Endothelial cell of umbilical vein (primary cell): ENCODE measurements around the gene PDZD4. TPM values are rescaled to one million over a fixed set of nuclear protein-coding genes. Genes with fewer than 3 reads are reported as not detected.

Source experiments
- BruUV-seq: library from RNA; stranded (reverse); fragments of 400-500 nt; replicated peaks from 2 replicates; lab custom pipeline; 2021; lab: Mats Ljungman, UMichigan
- CTCF ChIA-PET: fragments of 300-600, 350-600 bp; sonication (Branson Sonifier 250); formaldehyde crosslinking; loops from one replicate; lab custom pipeline; 2021; ENCODE audit warnings: antibody characterized with exemption, inconsistent platforms; lab: Charles Lee
- POLR2A ChIA-PET: fragments of 300-600, 350-600 bp; sonication (Branson Sonifier 250); formaldehyde crosslinking; loops from one replicate; lab custom pipeline; 2021; ENCODE audit warnings: antibody characterized with exemption, inconsistent platforms; lab: Charles Lee
- DNase-seq: peaks from one replicate; pipeline ENCODE4 v3.0.0-alpha.2; 2011; ENCODE audit warnings: low read depth, low spot score
- FAIRE-seq: peaks from 2 replicates; lab custom pipeline; 2011; peaks lifted over from hg19 to GRCh38; lab: Jason Lieb, UNC
- H2AFZ ChIP-seq: 2 replicates; pipeline ENCODE4 v1.6.0; 2012; ENCODE audit warnings: low read depth, low read length, control low read depth, inconsistent platforms
- H3K27ac ChIP-seq: 2 replicates; pipeline ENCODE4 v1.5.1; 2011; ENCODE audit warnings: low read depth, mild to moderate bottlenecking, control low read depth, low read length, moderate library complexity; ENCODE audit not compliant: insufficient read depth
- H3K27me3 ChIP-seq, 2 experiments: 2 replicates each; pipeline versions ENCODE4 v1.6.0 to v1.6.1; 2011; ENCODE audit warnings: low read length in 2 of 2, mixed read lengths in 1 of 2; ENCODE audit not compliant: control insufficient read depth in 2 of 2, insufficient read depth in 2 of 2
- H3K36me3 ChIP-seq, 2 experiments: 2 replicates in 1 of 2; 3 replicates in 1 of 2; pipeline ENCODE4 v1.5.1; 2011; ENCODE audit warnings: low read length in 2 of 2, mild to moderate bottlenecking in 1 of 2, moderate library complexity in 1 of 2; ENCODE audit not compliant: control insufficient read depth in 2 of 2, insufficient read depth in 2 of 2; ENCODE audit errors: extremely low read depth in 1 of 2
- H3K4me1 ChIP-seq: 3 replicates; pipeline ENCODE4 v1.5.1; 2011; ENCODE audit warnings: mild to moderate bottlenecking, low read length; ENCODE audit not compliant: control insufficient read depth, insufficient read depth; ENCODE audit errors: extremely low read depth
- H3K4me2 ChIP-seq: 2 replicates; pipeline ENCODE4 v1.6.1; 2011; ENCODE audit warnings: low read length, control low read depth, mixed read lengths; ENCODE audit not compliant: insufficient read depth
- H3K4me3 ChIP-seq, 3 experiments: fragments of 200-600 bp in 1 of 3; sonication (generic), shearing (Covaris generic) in 1 of 3; replicated peaks in 1 of 3; 2 replicates each; pipeline ENCODE4 v1.5.1; 2011 to 2016; ENCODE audit warnings: control low read depth in 3 of 3, low read length in 3 of 3, mild to moderate bottlenecking in 2 of 3, inconsistent platforms in 1 of 3, low read depth in 1 of 3, moderate library complexity in 1 of 3; ENCODE audit not compliant: insufficient read depth in 1 of 3
- H3K79me2 ChIP-seq: 2 replicates; pipeline ENCODE4 v1.6.0; 2012; ENCODE audit warnings: low read length, inconsistent platforms; ENCODE audit not compliant: control insufficient read depth, insufficient read depth
- H3K9ac ChIP-seq: replicated peaks from 2 replicates; pipeline ENCODE3; 2011; ENCODE audit warnings: low read length, control low read depth; ENCODE audit not compliant: insufficient read depth; ENCODE audit errors: extremely low read depth
- H3K9me1 ChIP-seq: replicated peaks from 3 replicates; pipeline ENCODE4 v1.6.0; 2011; ENCODE audit warnings: mild to moderate bottlenecking, low read length; ENCODE audit not compliant: control insufficient read depth, insufficient read depth; ENCODE audit errors: extremely low read depth
- H3K9me3 ChIP-seq: replicated peaks from 2 replicates; pipeline ENCODE4 v1.5.1; 2012; ENCODE audit warnings: low read length, inconsistent platforms; ENCODE audit not compliant: control insufficient read depth, insufficient read depth
- H4K20me1 ChIP-seq: replicated peaks from 2 replicates; pipeline ENCODE3; 2011; ENCODE audit warnings: mild to moderate bottlenecking, low read length; ENCODE audit not compliant: control insufficient read depth, insufficient read depth; ENCODE audit errors: extremely low read depth
- EZH2 ChIP-seq: IDR thresholded peaks from 2 replicates; pipeline ENCODE4 v1.6.1; 2012; ENCODE audit warnings: borderline replicate concordance, low read depth, mild to moderate bottlenecking, moderate library complexity, low read length, inconsistent platforms; ENCODE audit not compliant: severe bottlenecking
- FOS ChIP-seq: IDR thresholded peaks from 2 replicates; pipeline ENCODE4 v1.6.1; 2011; ENCODE audit warnings: mild to moderate bottlenecking, low read length, moderate library complexity, borderline replicate concordance; ENCODE audit not compliant: insufficient read depth
- GATA2 ChIP-seq: IDR thresholded peaks from 2 replicates; pipeline ENCODE4 v1.7.0; 2011; ENCODE audit warnings: low read depth, mild to moderate bottlenecking, moderate library complexity, mixed read lengths, low read length; ENCODE audit not compliant: insufficient read length, insufficient read depth
- JUN ChIP-seq: IDR thresholded peaks from 2 replicates; pipeline ENCODE4 v1.6.1; 2011; ENCODE audit warnings: borderline replicate concordance, low read depth; ENCODE audit not compliant: insufficient read length, insufficient read depth
- MAX ChIP-seq: IDR thresholded peaks from 2 replicates; pipeline ENCODE4 v1.6.1; 2011; ENCODE audit not compliant: insufficient read depth, insufficient read length
- MYC ChIP-seq: IDR thresholded peaks from one replicate; pipeline ENCODE4 v1.6.1; 2011; ENCODE audit warnings: mild to moderate bottlenecking, low read depth, low read length
- POLR2A ChIP-seq: IDR thresholded peaks from 2 replicates; pipeline ENCODE4 v1.6.1; 2012; ENCODE audit warnings: low read depth, mild to moderate bottlenecking, control low read depth, low read length
- POLR2AphosphoS5 ChIP-seq: IDR thresholded peaks from 2 replicates; pipeline ENCODE4 v1.6.1; 2012; ENCODE audit warnings: low read depth, mild to moderate bottlenecking, control low read depth, low read length, moderate library complexity; ENCODE audit not compliant: insufficient read depth
- dilution Hi-C: fragments of 300-500 bp; cut with MboI; formaldehyde crosslinking; loops from one replicate; pipeline ENCODE4 v1.15.0; 2019; ENCODE audit warnings: low sequenced_read_pairs; ENCODE audit not compliant: extremely low pct_ligation_motif_present
- intact Hi-C: fragments of 100-400 bp; cut with micrococcal nuclease; formaldehyde crosslinking; loops from one replicate; pipeline ENCODE4 v1.10.0; 2022
- polyA plus RNA-seq, 4 experiments: library from polyadenylated mRNA; depleted of rRNA in 3 of 4; stranded (reverse) in 3 of 4; unstranded in 1 of 4; fragments of >200 nt; gene quantifications; 2 replicates each; pipeline versions ENCODE4 v1.2.1 to v1.2.3, GENCODE V29; 2011 to 2012; ENCODE audit warnings: missing spikeins in 1 of 4
- total RNA-seq: library from RNA; stranded (reverse); gene quantifications from 2 replicates; pipeline ENCODE4 v1.2.3, GENCODE V29; 2021
- TF ChIP-seq, protein P1 (sequence below), 2 donors: IDR thresholded peaks; 1 replicate in 1 of 2; 2 replicates in 1 of 2; pipeline ENCODE4 v1.5.1; 2011; ENCODE audit warnings: low read length in 2 of 2, mild to moderate bottlenecking in 2 of 2, moderate library complexity in 2 of 2, control low read depth in 1 of 2, inconsistent platforms in 1 of 2, low read depth in 1 of 2; ENCODE audit not compliant: insufficient read depth in 1 of 2; ENCODE audit errors: extremely low read depth in 1 of 2

Gene PDZD4
- total and polyA plus RNA-seq, 2 donors (not counting 3 experiments of a cell fraction or from before 2014, with no cell fraction given): 0.07 to 0.09 TPM

GRCh38 chrX:153780678-153781427 lies 49.5 kb downstream of the PDZD4 start, which contains the start of gene SRPK3:
TSS of gene SRPK3 (plus strand) at chrX:153781041. CDS start at chrX:153781087, 46 bp downstream.
- TF ChIP-seq EZH2 (no peak), FOS (no peak), MAX (no peak), POLR2A (no peak), GATA2 (no peak), JUN (no peak), MYC (no peak), POLR2AphosphoS5 (no peak)
- TF ChIP-seq, protein P1, sequence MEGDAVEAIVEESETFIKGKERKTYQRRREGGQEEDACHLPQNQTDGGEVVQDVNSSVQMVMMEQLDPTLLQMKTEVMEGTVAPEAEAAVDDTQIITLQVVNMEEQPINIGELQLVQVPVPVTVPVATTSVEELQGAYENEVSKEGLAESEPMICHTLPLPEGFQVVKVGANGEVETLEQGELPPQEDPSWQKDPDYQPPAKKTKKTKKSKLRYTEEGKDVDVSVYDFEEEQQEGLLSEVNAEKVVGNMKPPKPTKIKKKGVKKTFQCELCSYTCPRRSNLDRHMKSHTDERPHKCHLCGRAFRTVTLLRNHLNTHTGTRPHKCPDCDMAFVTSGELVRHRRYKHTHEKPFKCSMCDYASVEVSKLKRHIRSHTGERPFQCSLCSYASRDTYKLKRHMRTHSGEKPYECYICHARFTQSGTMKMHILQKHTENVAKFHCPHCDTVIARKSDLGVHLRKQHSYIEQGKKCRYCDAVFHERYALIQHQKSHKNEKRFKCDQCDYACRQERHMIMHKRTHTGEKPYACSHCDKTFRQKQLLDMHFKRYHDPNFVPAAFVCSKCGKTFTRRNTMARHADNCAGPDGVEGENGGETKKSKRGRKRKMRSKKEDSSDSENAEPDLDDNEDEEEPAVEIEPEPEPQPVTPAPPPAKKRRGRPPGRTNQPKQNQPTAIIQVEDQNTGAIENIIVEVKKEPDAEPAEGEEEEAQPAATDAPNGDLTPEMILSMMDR (IDR thresholded peaks at IDR 0.05; ENCODE audit: extremely low read depth in 1 of 2, insufficient read depth in 1 of 2, low read depth in 1 of 2, low read length in 2 of 2): no peak
- BruUV-seq: no TSS peak

More at GRCh38 chrX:153780678-153781427, 49.5 kb downstream of the PDZD4 start, which contains the start of gene SRPK3:
- Histone ChIP-seq H4K20me1 (no peaks in the 10 kb centered on the region), H2AFZ (no peak within 1 kb of the TSS), H3K27me3 (no peaks in the 10 kb centered on the region), H3K36me3 (peaks cover 0 to 5% of the 10 kb centered on the region in 2 experiments), H3K4me2 (no peak within 1 kb of the TSS), H3K4me1 (no peaks in the 10 kb centered on the region), H3K27ac (no peak within 1 kb of the TSS), H3K9ac (no peak within 1 kb of the TSS), H3K9me1 (no peaks in the 10 kb centered on the region), H3K9me3 (no peaks in the 10 kb centered on the region), H3K79me2 (no peaks in the 10 kb centered on the region), H3K4me3 (no peak within 1 kb of the TSS)
- FAIRE-seq: no peak
- no peak for DNase-seq
- dilution Hi-C loops (no loop called here), intact Hi-C loops (no loop called here)
- ChIA-PET CTCF (interaction anchor here (1.0 kb wide), 1 partner anchor 166 kb away, joined by 3 read pairs; no protein-coding TSS in a partner anchor), POLR2A (no interaction called here)
